Mesothelial cell of epicardium (in vitro differentiated cells): ENCODE results near the gene GRB10. TPM values are rescaled to one million over a fixed set of nuclear protein-coding genes. Genes with fewer than 3 reads are reported as not detected.

Experiments used
- DNase-seq, 2 experiments: peaks; one replicate each; pipeline ENCODE4 v3.0.0; 2021; ENCODE audit warnings: low spot score in 2 of 2; ENCODE audit not compliant: unreplicated experiment in 2 of 2
- H3K27ac Mint-ChIP-seq: 2 replicates; pipeline ENCODE4 v1.8.0; 2021; ENCODE audit warnings: mixed read lengths
- H3K27me3 Mint-ChIP-seq: 2 replicates; pipeline ENCODE4 v1.8.0; 2021; ENCODE audit warnings: low read depth, mixed read lengths
- H3K36me3 Mint-ChIP-seq: 2 replicates; pipeline ENCODE4 v1.8.0; 2021; ENCODE audit warnings: mixed read lengths
- H3K4me1 Mint-ChIP-seq: 2 replicates; pipeline ENCODE4 v1.8.0; 2021; ENCODE audit warnings: mixed read lengths
- H3K4me3 Mint-ChIP-seq: 2 replicates; pipeline ENCODE4 v1.8.0; 2021; ENCODE audit warnings: mild to moderate bottlenecking, moderate library complexity, mixed read lengths
- H3K9me3 Mint-ChIP-seq: 2 replicates; pipeline ENCODE4 v1.8.0; 2021; ENCODE audit warnings: mixed read lengths
- CTCF ChIP-seq: fragments of 200-600 bp; sonication (generic); IDR thresholded peaks from one replicate; pipeline ENCODE4 v1.5.0; 2021; ENCODE audit warnings: antibody characterized with exemption; ENCODE audit not compliant: unreplicated experiment
- total RNA-seq: library from RNA; stranded (reverse); gene quantifications from 3 replicates; pipeline ENCODE4 v1.2.1, GENCODE V29; 2021

The GRB10 gene
- total RNA-seq, 1 donor from 2014 or later = 59.2 TPM

GRCh38 chr7:50825465-50825864 lies 42.8 kb upstream of the GRB10 start:
- Mint-ChIP-seq H3K9me3 (no peaks in the 10 kb centered on the region), H3K4me3 (no peak overlapping the region), H3K4me1 (peaks cover 9% of the 10 kb centered on the region), H3K27ac (no peak overlapping the region), H3K36me3 (no peaks in the 10 kb centered on the region), H3K27me3 (peaks cover 5% of the 10 kb centered on the region)
- TF ChIP-seq CTCF = no peak
- no peak for DNase-seq

DNA sequence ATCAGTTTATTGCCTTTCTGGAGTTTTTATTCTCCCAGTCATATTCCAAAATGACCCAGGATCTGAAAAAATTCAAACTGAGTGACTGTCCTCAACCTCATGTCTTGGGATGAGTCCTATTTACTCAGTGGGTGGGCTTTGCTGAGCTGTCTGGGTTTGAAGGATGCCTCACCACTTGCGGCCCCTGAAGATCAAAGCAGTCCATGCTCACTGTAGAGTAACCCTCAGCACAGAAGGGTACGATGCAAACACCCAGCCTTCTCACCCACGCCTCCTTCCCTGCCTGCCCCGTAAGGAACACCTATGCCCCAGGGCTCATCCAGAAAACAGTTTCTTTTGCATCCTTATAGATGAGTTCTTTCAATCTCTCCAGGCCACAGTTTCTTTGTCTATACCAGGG lies 42.2 kb upstream of the GRB10 start:
- Mint-ChIP-seq H3K27ac (no peak overlapping the region), H3K4me1 (peaks cover 9% of the 10 kb centered on the region), H3K27me3 (peaks cover 3% of the 10 kb centered on the region), H3K9me3 (no peaks in the 10 kb centered on the region), H3K4me3 (no peak overlapping the region), H3K36me3 (no peaks in the 10 kb centered on the region)
- no peak for DNase-seq
- TF ChIP-seq CTCF = no peak

- TF ChIP-seq CTCF = no peak
- DNase-seq = no peak
- Mint-ChIP-seq H3K4me3 (no peak overlapping the region), H3K27me3 (peaks cover 3% of the 10 kb centered on the region), H3K36me3 (no peaks in the 10 kb centered on the region), H3K27ac (no peak overlapping the region), H3K4me1 (peaks cover 9% of the 10 kb centered on the region), H3K9me3 (no peaks in the 10 kb centered on the region)
Observed at GRCh38 chr7:50822706-50823105, 40.0 kb upstream of the GRB10 start.

DNA sequence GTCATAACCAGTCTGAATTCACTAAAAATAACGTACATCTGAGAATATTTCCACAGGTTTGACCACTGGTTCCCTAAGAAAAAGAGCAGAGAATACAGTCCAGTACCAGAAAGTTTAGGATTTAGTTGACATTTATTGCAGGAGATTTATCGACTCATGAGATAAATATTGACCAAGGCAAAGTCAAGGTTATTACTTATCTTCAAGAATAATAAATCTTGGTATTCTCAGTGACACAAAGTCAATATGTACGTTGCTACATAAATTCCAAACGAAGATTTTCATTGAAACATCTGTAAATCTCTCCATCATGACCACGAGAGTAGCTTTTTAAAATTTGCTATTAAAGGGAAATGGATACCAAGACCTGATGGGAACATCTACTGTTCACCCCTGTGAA lies 39.4 kb upstream of the GRB10 start:
- Mint-ChIP-seq H3K4me3 (no peak overlapping the region), H3K27ac (no peak overlapping the region), H3K4me1 (peaks cover 9% of the 10 kb centered on the region), H3K36me3 (no peaks in the 10 kb centered on the region), H3K9me3 (no peaks in the 10 kb centered on the region), H3K27me3 (peaks cover 3% of the 10 kb centered on the region)
- no peak for TF ChIP-seq CTCF
- DNase-seq = no peak

GRCh38 chr7:50821457-50822008 lies 38.8 kb upstream of the GRB10 start:
- peaks cover 9% of the 10 kb centered on the region for H3K4me1 Mint-ChIP-seq

More at GRCh38 chr7:50821457-50822008, 38.8 kb upstream of the GRB10 start:
- peaks cover 3% of the 10 kb centered on the region for H3K27me3 Mint-ChIP-seq
- no peak overlapping the region for H3K4me3 Mint-ChIP-seq
- no peaks in the 10 kb centered on the region for H3K36me3 Mint-ChIP-seq
- H3K27ac Mint-ChIP-seq = no peak overlapping the region
- TF ChIP-seq CTCF = no peak
- peaks cover 3% of the 10 kb centered on the region for H3K9me3 Mint-ChIP-seq
- DNase-seq = no peak
